Fibroblast of mammary gland (primary cell): ENCODE data around the gene ZPR1.
A peak's percentile ranks its signal among the peaks of the same experiment; 100 is the strongest.

Experiments
- DNase-seq: peaks from one replicate; pipeline ENCODE4 v3.0.0-alpha.2; 2010; ENCODE audit warnings: low read depth
- H3K4me3 ChIP-seq: 2 replicates; pipeline ENCODE4 v1.5.1; 2011; ENCODE audit warnings: low read depth, mild to moderate bottlenecking, low read length, moderate library complexity; ENCODE audit not compliant: control insufficient read depth
- CTCF ChIP-seq: conservative IDR thresholded peaks from 2 replicates; pipeline ENCODE4 v1.5.1; 2011; ENCODE audit warnings: low read depth, low read length, inconsistent platforms; ENCODE audit not compliant: control insufficient read depth, insufficient read depth

Gene ZPR1

GRCh38 chr11:116733969-116734508 lies 53.8 kb downstream of the ZPR1 start:
- no peak for DNase-seq
- no peak overlapping the region for H3K4me3 ChIP-seq
- TF ChIP-seq CTCF, result no peak

GRCh38 chr11:116733043-116733755 lies 54.6 kb downstream of the ZPR1 start:
- H3K4me3 ChIP-seq, result no peak overlapping the region
- DNase-seq, result no peak
- no peak for TF ChIP-seq CTCF

- DNase-seq, result peak; percentile 71
Observed at GRCh38 chr11:116732271-116733042, 55.4 kb downstream of the ZPR1 start.

GRCh38 chr11:116731821-116732220 lies 56.0 kb downstream of the ZPR1 start:
- DNase-seq, result no peak
- no peak for TF ChIP-seq CTCF
- H3K4me3 ChIP-seq, result no peak overlapping the region

More at GRCh38 chr11:116732271-116733042, 55.4 kb downstream of the ZPR1 start:
- TF ChIP-seq CTCF, result peak; percentile 87
- H3K4me3 ChIP-seq, result no peak overlapping the region

GRCh38 chr11:116731097-116731761 lies 56.6 kb downstream of the ZPR1 start:
- no peak for TF ChIP-seq CTCF
- H3K4me3 ChIP-seq, result no peak overlapping the region
- DNase-seq, result no peak

GRCh38 chr11:116730601-116731000 lies 57.2 kb downstream of the ZPR1 start:
- no peak overlapping the region for H3K4me3 ChIP-seq
- DNase-seq, result peak; percentile 10
- no peak for TF ChIP-seq CTCF
